ENCODE data around the gene TECPR2.
A peak's percentile ranks its signal among the peaks of the same experiment; 100 is the strongest.
"Not testable (repeated sequence)": the region's sequence is repeated elsewhere in the genome, so short reads cannot be mapped to it uniquely, and the experiment has no call there.

Gene TECPR2, protein sequence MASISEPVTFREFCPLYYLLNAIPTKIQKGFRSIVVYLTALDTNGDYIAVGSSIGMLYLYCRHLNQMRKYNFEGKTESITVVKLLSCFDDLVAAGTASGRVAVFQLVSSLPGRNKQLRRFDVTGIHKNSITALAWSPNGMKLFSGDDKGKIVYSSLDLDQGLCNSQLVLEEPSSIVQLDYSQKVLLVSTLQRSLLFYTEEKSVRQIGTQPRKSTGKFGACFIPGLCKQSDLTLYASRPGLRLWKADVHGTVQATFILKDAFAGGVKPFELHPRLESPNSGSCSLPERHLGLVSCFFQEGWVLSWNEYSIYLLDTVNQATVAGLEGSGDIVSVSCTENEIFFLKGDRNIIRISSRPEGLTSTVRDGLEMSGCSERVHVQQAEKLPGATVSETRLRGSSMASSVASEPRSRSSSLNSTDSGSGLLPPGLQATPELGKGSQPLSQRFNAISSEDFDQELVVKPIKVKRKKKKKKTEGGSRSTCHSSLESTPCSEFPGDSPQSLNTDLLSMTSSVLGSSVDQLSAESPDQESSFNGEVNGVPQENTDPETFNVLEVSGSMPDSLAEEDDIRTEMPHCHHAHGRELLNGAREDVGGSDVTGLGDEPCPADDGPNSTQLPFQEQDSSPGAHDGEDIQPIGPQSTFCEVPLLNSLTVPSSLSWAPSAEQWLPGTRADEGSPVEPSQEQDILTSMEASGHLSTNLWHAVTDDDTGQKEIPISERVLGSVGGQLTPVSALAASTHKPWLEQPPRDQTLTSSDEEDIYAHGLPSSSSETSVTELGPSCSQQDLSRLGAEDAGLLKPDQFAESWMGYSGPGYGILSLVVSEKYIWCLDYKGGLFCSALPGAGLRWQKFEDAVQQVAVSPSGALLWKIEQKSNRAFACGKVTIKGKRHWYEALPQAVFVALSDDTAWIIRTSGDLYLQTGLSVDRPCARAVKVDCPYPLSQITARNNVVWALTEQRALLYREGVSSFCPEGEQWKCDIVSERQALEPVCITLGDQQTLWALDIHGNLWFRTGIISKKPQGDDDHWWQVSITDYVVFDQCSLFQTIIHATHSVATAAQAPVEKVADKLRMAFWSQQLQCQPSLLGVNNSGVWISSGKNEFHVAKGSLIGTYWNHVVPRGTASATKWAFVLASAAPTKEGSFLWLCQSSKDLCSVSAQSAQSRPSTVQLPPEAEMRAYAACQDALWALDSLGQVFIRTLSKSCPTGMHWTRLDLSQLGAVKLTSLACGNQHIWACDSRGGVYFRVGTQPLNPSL (N-terminal part only)

DNA sequence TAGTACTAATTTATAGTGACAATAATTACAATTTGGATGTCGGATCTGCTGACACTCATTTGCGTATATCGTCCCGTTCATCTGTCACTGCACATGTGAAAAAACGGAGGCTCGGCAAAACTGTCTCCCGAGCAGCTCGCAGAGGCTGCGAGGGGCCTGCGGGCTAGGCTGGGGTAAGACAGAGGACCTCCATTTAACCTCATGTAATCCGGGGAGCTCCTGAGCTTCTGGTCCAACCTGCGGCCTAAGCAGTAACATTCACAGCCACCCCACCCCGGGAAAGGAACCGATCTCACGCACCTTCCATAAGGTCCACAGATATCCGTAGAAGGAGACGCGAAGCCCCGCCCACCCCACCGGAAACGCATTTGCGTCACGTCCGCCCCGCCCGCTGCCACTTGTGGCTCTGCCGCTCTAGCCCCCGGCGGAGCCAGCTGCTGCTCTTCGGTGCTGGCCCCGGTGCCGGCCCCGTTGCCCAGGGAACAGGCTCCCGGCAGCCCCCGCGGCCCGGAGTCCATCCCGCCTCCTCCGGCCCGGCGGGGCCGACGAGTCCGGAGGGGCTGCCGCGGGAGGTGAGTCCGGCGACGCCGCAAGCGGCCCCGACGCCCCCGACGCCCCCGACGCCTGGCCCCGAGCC, at the start of gene TECPR2, which contains the start of gene CINP:
TSS of gene TECPR2 (plus strand) at position 397 of the 637 bp plus-strand sequence. CDS start 13,781 bp downstream, outside the sequence.
TSS of gene CINP (minus strand) at position 346 of the 637 bp plus-strand sequence. CDS start at position 307, 39 bp downstream.
- DNase-seq (ENCODE audit: low spot score): peak; percentile 95

DNA sequence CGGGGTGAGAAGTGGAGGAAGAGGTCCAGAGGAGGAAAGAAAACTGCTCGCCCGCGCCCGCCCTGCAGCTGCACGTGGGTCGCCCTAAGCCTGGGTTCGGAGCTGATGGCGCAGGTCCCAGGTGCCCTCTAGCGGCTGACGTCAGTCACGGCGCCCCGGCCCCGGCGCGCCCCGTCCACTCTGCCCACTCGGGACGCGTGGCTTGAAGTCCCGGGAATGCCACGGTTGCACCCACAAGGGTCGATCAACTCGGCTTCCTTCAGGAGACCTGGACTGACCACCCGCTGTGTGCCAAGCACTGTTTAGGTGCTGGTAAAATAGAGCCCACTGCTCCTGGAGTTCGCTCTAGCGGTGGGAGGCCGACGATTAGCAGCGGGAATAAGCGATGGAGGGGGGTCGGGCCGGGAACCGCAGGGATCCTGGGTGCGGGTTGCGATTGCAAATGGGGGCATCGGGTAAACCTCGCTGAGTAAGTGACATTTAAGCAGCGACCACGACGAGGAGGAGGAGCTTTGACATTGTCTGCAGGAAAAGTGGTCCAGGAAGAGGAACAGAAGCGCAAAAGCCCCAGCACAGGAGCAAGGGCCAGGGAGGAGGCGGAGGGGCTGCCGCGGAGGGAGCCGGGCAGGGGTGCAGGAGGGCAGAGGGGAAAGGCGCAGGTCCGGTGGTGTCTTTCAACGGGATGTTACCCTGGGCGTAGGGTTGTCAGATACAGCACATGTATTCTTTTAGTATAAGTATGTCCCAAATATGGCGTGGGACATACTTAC, 48.3 kb upstream of the TECPR2 start:
- DNase-seq (ENCODE audit: low spot score): peak; percentile 83

DNA sequence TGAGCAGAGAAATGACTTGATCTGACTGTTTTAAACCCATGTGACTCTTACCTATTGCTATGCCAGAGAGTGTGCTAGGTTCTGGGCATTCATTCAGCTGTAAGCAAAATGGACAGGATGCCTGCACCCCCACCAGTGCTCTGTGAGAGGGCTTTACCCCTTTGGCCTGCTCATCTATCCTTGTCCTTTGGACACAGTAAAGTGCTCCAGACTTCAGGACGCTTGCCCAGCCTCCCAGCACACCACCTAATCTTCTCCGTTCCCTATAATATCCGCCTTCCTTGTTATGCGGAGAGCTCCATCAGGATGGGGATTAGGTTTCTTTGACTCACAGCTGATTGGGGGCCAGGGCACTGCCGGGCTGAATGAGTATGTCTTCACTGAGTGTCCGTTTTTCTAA, 47.6 kb upstream of the TECPR2 start:
- DNase-seq (ENCODE audit: low spot score): no peak

DNA sequence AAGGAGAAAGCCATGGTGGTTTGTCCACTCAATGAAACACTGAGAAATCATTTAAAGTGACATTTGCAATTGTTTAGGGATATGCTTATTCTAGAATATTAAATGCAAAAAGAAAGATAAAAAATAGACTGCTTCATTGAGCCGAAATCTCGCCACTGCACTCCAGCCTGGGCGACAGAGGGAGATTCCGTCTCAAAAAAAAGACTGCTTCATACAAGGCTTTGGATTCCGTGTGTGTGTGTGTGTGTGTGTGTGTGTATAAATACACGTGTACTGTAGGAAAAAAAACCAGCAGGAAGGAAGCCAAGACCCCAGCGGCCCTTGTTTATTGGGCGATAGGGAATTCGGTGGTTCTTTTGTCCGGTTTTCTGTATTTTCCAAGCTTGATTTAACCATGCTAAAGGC, 46.4 kb upstream of the TECPR2 start:
- DNase-seq (ENCODE audit: low spot score): peak; percentile 58

DNA sequence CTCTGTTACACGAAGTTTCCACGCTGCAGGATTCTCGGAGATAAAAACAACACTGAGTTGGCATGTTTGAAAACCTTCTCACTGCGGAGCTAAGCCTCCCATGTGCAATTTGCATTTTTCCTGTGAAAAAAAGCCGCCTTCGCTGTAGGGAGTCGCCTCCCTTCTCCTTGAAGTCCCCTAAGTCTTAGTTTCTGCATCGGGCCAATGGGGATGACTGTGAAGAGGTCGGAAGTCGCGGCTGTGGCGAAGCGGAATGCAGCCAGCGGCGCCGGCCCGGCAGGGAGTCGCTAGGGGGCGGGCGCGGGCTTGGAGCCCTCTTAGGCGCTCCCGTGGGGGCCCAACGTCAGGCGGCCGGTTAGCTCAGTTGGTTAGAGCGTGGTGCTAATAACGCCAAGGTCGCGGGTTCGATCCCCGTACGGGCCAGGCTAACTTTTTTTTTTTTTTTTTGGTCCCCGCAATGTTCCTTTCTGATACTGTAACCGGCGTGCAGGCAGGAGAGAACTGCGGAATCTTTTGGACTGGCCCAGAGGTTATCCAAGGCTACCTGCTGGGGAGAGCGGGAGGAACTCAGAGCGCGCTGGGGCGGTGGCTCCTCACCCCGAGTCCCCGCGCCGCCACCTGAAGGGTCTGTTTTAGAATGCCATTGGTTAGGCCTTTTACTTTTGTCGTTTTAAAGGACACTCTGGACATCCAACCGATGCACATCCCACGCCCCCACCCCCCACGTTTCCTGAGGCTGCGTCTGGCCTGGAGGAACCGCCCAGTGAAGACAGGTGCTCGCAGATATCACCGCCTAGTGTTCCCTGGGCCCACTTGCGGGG, 45.8 kb upstream of the TECPR2 start:
- DNase-seq (ENCODE audit: low spot score): peak; percentile 95

DNA sequence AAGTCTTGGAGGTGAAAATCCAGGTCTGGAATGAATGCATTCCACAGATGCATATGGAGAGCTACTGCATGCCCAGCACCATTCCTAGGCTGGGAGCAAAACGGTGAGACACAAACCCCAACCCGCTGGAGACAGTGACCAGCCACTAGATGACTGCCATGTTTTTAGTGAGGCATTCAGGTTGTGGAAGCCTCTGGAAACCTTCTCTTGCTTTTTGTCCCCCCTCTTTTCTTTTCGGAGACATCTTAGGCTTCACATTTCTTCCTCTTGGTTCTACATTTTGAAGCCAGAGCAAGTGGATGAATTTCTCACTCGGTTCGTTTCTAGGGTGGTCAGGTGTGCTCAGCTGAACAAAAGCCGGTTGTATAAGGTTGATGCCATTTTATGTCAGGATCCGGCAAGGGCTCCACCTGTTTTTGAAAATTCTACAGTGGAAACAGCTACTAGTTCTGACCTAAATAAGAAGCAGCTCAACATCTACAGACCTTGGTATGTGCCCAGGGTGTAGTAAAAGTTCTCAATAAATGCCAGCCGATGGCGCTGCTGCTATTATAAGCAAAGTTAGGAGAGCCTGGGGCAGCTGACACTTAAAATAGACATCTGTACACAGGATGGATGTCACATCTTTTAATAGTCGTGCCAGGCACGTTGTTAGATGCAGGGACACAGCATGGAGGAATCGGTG, 45.0 kb upstream of the TECPR2 start:
- DNase-seq (ENCODE audit: low spot score): peak; percentile 45

DNA sequence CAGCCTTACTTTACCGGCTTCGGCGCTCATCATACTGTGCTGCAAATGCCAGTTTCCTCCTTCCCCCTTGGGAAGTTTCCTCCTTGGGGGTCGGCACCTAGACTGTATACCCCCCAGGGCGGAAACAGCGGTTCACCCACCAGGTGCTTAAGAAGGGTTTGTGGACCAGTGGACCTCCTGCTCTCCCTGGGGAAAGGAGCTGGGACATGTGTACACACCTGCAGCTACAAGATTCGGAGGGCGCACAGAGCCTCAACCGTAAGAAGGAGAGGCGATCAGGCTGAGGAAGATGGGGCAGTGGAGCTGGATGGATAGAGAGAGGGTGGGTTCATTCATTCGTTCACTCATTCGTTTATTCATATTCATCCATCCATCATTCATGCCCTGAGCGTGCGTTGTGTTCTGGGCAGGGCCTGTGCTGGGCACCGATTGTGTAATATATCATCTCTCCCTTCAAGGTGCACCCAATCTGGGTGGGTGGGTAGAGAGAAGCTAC, 43.9 kb upstream of the TECPR2 start:
- DNase-seq (ENCODE audit: low spot score): no peak

DNA sequence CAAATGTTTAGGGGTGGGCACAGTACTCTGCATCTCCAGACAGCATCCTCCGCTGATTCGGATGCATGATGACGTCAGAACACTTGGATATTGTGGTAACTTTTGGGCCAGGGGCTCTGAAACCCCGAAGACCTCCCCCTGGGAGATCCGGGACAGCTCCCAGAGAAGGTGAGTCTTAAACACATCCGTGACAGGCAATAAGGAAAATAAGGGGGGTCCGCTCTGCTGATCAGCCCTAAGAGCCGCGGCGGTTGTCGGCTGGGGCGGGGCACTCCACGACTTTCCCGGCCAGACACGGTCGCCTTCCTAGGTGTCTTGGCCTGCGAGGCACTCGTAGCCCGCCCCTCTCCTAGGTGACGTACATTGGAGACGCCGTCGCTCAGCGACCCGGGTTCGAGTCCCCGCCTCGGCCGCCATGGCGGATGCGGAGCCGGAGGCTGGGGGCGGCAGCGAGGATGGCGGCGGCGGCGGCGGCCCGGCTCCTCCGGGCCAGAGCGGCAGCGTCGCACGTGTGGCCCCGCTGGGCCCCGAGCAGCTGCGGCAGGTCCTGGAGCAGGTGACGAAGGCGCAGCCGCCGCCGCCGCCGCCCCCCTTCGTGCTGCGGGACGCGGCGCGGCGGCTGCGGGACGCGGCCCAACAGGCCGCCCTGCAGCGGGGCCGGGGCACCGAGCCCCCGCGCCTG, 43.2 kb upstream of the TECPR2 start, which contains the start of gene ZNF839:
TSS of gene ZNF839 (plus strand) at position 396 of the 682 bp plus-strand sequence. CDS start at position 416, 20 bp downstream.
- DNase-seq (ENCODE audit: low spot score): peak; percentile 92

DNA sequence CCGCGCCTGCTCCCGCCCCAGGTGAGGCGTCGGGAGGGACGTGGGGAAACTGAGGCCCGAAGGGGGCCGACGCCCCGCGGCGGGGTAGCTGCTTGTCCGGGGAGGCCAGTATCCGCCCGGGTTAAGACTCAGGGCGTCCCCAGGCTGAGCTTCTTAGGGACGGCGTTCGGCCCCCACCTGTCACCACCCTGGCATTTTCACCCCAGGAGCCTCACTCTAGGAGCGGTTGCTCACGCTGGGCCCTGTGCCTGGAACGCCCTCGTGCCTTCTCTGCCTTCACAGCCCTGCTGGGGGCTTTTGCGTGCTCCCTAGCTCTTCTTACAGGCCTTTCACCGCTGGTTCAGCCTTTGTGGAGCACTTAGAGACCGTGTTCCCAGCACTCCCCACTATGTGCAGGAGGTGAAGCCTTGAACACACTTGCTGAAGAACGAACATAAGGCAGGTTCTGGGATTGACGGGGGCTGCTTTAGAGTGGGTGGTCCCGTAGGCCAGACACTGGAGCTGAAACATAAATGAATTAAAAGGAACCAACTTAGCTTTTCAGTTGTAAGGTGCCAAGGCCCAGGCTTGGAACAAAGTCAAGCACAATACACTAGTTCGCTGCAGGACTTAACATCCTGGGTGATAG, 42.6 kb upstream of the TECPR2 start:
- peak; percentile 47 for DNase-seq (ENCODE audit: low spot score)

DNA sequence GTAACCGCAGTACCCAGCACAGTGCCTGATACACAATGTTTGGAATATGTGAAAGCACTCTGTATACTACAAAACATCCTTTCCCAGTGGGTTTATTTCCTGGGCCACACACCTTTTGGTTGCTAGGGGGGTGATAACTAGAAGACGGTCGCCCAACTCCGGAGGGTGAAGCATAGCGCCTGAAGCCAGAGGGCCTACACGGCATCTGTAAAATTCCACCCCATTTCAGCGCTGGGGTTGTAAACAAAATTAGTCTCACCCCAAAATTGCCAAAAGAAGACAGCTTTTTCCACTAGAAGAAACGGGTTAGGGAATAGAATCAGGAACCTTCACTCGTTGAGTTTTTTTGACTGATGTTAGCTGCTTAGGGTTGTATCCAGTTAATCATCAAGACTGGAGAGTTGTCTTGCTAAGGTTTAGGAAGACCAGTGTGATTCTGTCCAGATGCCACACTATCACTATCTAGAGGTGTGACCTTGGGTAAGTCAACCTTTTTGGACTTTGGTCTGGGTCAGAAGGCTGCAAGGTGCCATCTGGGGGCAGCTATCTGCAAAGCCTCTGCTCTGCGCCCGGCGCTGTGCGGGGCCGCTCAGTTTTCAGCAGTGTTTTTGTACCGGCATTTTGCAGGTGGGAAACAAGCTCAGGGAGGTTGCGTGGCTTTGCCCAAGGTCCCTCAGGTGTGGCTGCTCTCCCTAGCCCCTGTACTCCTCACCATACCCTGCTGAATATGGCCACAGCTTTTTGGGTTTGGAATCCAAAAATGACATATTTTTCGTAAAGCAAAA, 41.9 kb upstream of the TECPR2 start:
- DNase-seq (ENCODE audit: low spot score): no peak

DNA sequence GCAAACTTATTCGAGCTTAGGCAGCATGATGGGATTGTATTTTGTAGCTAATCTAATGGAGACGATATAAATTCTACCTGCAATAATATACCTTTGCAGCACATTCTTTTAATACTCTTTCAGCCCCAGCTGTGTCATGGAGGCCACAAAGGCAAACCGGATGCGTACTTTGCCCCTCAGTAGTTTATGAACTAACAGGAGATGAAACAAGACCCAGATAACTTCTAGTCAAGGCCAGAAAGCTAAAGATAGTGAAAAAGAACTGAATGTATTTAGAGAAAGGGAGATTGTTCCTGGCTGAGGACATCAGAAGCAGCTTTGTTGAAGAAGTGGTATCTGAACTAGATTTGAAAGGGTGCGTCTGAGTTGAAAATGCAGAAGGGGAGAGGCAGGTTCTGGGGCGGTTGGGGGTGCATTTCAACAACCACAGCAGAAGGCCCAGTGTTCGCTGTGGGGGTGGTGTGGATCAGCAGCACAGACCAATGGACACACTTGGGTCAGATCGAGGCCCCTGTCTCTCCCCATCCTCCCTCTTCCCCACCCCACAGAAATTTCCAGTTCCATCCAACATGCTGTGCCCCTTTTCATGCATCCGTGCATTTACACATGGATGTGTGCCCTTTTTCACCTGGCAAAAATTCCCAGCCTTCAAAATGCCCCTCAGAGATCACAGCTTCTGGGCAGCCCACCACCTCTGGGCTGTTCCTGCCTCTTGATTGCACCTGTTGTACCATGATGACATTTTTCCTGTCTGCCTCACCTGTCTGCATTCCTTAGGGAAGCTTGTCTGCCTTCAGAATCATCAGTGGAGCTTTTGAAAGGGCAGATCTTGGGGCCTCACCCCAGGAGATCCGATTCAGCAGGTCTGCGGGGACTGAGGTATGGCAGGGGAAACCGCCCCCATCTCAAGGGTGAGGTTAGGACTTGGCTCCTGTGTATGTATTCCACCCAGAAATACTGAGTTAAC, 41.0 kb upstream of the TECPR2 start:
- DNase-seq (ENCODE audit: low spot score): no peak

DNA sequence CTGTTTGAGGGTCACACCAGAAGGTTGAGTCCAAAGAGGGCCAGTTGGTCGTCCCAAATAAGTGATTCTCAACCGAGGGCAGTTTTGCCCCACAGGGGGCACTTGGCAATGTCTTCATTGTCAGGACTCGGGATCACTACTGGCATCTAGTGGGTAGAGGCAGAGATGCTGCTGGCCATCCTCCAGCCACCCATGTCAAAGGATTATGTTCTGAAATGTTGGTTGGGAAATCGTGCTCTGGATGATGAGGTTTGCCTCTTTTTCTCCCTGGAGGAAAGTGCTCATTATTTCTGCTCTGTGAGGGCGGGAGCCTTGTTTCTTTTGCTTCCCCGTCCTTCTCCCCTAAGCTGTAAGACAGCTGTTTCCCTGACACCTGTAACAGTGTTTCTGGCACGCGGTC, 39.6 kb upstream of the TECPR2 start:
- peak; percentile 70 for DNase-seq (ENCODE audit: low spot score)

DNA sequence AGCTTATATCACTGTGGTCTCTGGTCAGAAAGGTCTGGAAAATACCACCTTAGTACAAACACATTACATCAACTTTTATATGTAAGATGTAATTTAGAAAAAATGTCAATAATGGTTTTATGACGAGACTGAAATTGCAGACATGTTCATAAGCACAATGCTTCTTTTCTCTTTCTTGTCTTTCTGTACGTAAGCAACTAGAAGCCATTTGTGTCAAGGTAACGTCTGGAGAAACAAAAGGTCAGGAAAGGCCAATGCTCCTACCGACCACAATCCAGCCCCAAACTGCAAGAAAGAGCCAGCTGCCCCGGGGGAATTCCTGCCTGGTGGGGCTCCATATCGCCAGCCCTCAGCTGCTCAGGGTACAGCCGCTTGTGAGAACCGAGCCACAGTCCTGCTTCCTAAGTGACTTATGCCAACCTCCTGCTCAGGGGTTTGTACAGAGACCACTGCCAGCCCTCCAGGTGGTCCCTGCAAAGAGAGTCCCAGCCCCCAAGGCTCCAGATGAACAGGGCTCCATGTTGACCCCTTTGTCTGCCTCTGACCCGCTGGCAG, 36.9 kb upstream of the TECPR2 start:
- no peak for DNase-seq (ENCODE audit: low spot score)

DNA sequence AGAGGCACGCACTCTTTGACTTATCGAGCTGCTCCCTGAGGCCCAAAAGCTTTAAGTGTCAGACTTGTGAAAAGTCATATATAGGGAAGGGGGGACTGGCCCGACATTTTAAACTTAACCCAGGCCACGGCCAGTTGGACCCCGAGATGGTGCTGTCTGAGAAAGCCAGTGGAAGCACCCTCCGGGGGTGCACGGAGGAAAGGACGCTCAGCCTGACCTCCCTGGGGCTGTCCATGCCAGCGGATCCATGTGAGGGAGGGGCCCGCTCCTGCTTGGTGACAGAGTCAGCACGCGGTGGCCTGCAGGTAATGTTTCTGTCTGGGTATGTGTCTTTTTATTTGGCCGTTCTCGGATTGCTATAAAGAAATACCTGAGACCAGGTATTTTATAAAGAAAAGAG, 36.2 kb upstream of the TECPR2 start:
- DNase-seq (ENCODE audit: low spot score): no peak

DNA sequence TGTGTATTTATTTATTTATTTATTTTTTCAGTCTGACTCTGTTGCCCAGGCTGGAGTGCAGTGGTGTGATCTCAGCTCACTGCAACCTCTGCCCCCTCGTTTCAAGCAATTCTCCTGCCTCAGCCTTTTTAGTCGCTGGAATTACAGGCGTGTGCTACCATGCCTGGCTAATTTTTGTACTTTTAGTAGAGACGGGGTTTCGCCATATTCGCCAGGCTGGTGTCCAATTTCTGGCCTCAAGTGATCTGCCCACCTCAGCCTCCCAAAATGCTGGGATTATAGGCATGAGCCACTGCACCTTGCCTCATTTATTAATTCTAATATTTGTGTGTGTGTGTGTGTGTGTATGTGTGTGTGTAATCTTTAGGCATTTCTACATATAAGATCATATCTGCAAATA, 33.4 kb upstream of the TECPR2 start:
- not testable (repeated sequence) for DNase-seq (ENCODE audit: low spot score)

DNA sequence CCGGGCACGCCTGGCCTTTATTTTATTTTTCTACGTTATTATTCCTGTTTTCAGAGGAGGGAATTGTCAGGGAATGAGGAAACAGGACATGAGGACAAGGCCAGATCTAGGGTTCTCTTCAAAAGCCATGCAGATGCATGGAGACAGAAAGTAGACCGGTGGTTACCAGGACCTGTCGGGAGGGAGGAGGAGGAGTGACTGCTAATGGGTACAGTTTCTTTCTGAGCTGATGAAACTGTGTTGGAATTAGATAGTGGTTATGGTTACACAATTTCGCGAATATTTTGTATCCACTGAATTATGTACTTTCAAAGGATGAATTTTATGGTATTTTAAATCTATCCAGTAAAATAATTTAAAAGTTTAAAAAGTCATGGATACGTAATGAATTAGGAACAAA, 31.9 kb upstream of the TECPR2 start:
- no peak for DNase-seq (ENCODE audit: low spot score)

Data from kidney tubule cell (primary cell).